ENCODE results near the gene SLCO4C1. TPM values are rescaled to one million over a fixed set of nuclear protein-coding genes. Genes with fewer than 3 reads are reported as not detected.

SLCO4C1 gene
- total RNA-seq, 1 donor from 2014 or later: 0.22 TPM

GRCh38 chr5:102270036-102270435, 26.0 kb downstream of the SLCO4C1 start:
- H3K27ac ChIP-seq (replicated peaks): no peak overlapping the region
- intact Hi-C loops (cut with micrococcal nuclease): no loop called here
- no peak overlapping the region for H3K4me3 ChIP-seq
- no peaks in the 10 kb centered on the region for H3K4me1 ChIP-seq
- no peak for TF ChIP-seq CTCF (IDR thresholded peaks at IDR 0.05; ENCODE audit: borderline replicate concordance)
- H3K36me3 ChIP-seq: no peaks in the 10 kb centered on the region
- no peak for DNase-seq
- no peaks in the 10 kb centered on the region for H3K27me3 ChIP-seq (ENCODE audit: low read depth)
- H3K9me3 ChIP-seq (replicated peaks): peaks cover 41% of the 10 kb centered on the region

- Histone ChIP-seq H3K27me3 (ENCODE audit: low read depth) (no peaks in the 10 kb centered on the region), H3K4me1 (no peaks in the 10 kb centered on the region), H3K27ac (replicated peaks) (no peak overlapping the region), H3K4me3 (no peak overlapping the region), H3K36me3 (no peaks in the 10 kb centered on the region), H3K9me3 (replicated peaks) (peaks cover 22% of the 10 kb centered on the region)
- intact Hi-C loops (cut with micrococcal nuclease): no loop called here
- no peak for TF ChIP-seq CTCF (IDR thresholded peaks at IDR 0.05; ENCODE audit: borderline replicate concordance)
- no peak for DNase-seq
These were observed 33.4 kb downstream of the SLCO4C1 start for GRCh38 chr5:102262688-102263087.

GRCh38 chr5:102249381-102249780, 46.7 kb downstream of the SLCO4C1 start:
- no peak for DNase-seq
- intact Hi-C loops (cut with micrococcal nuclease): no loop called here
- peaks cover 7% of the 10 kb centered on the region for H3K9me3 ChIP-seq (replicated peaks)
- no peak overlapping the region for H3K4me3 ChIP-seq
- H3K27ac ChIP-seq (replicated peaks): no peak overlapping the region
- no peaks in the 10 kb centered on the region for H3K4me1 ChIP-seq
- no peak for TF ChIP-seq CTCF (IDR thresholded peaks at IDR 0.05; ENCODE audit: borderline replicate concordance)
- H3K36me3 ChIP-seq: no peaks in the 10 kb centered on the region
- no peaks in the 10 kb centered on the region for H3K27me3 ChIP-seq (ENCODE audit: low read depth)

GRCh38 chr5:102243213-102243612, 52.9 kb downstream of the SLCO4C1 start:
- Histone ChIP-seq H3K27ac (replicated peaks) (no peak overlapping the region), H3K4me3 (no peak overlapping the region), H3K27me3 (ENCODE audit: low read depth) (no peaks in the 10 kb centered on the region), H3K9me3 (replicated peaks) (peaks cover 20% of the 10 kb centered on the region), H3K4me1 (no peaks in the 10 kb centered on the region), H3K36me3 (no peaks in the 10 kb centered on the region)
- no peak for DNase-seq
- intact Hi-C loops (cut with micrococcal nuclease): no loop called here
- no peak for TF ChIP-seq CTCF (IDR thresholded peaks at IDR 0.05; ENCODE audit: borderline replicate concordance)

GRCh38 chr5:102241809-102242421, 54.2 kb downstream of the SLCO4C1 start:
- H3K27me3 ChIP-seq (ENCODE audit: low read depth): no peaks in the 10 kb centered on the region
- no peak for TF ChIP-seq CTCF (IDR thresholded peaks at IDR 0.05; ENCODE audit: borderline replicate concordance)
- H3K9me3 ChIP-seq (replicated peaks): peaks cover 20% of the 10 kb centered on the region
- no peaks in the 10 kb centered on the region for H3K4me1 ChIP-seq
- H3K27ac ChIP-seq (replicated peaks): no peak overlapping the region
- H3K4me3 ChIP-seq: no peak overlapping the region
- no peak for DNase-seq
- no peaks in the 10 kb centered on the region for H3K36me3 ChIP-seq
- intact Hi-C loops (cut with micrococcal nuclease): no loop called here

Measured in left ventricle myocardium inferior (tissue), 1 donor.